ENCODE results near the gene CD52.

- TF ChIP-seq CTCF (IDR thresholded peaks at IDR 0.05) (no peak), POLR2A (IDR thresholded peaks at IDR 0.05) (no peak)
Measured at GRCh38 chr1:26351590-26352337, 34.0 kb downstream of the CD52 start.
